Inferior parietal cortex (tissue), 1 donor: ENCODE measurements around the gene ADGRG6.
A peak's percentile ranks its signal among the peaks of the same experiment; 100 is the strongest.

Experiments
- DNase-seq: peaks from one replicate; pipeline ENCODE4 v3.0.0-alpha.2; 2016; ENCODE audit errors: extremely low spot score

ADGRG6 gene

DNA sequence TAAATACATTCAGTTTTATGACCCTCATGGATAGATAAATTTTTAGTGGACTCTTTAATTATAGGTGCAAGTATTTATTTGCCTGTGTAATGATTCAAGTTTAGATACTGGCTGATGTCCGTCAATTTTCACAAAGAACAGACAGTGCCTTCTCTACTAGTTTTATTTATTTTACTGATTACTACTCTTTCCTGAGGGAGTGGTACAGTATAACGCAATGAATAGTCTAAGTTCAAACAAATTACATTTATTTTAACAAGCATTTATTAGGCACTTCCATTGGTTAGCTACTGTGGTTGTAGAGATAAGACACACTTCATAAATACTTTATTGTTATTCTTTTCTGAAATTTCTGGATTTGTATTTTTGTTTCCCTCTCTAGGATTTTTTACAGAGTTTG, 74.3 kb downstream of the ADGRG6 start:
- no peak for DNase-seq

DNA sequence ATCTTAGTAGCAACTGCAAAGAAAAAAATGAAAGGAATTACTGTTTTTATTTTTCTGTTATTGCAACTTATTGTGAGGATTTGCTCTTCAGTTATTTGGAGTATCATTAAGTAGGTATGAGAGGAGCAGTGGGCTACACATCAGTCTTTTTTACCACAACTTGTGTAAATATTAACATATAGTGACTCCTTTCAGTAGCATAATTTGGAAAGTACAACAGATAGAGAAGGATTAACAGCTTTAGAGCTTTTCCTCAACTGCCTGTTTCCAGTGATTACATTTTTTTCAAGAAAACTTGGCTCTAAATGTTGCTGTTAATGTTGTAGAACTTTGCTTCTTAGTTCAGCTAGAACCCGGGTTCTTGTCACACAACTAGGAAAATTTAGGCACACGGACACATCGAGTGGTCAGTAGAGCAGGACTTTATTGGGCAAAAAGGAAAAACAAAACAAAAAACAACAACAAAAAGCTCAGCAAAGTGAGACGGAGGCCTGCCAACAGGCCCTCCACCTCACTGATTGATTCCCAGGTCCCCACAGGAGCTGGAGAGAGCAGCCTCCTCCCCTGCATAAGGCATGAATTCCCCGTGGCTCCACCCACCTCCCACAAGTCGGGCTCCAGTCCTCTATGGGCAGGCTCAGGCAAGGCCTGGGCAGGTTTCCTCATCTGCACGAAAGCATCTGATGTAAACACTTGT, 75.1 kb downstream of the ADGRG6 start:
- DNase-seq = no peak

DNA sequence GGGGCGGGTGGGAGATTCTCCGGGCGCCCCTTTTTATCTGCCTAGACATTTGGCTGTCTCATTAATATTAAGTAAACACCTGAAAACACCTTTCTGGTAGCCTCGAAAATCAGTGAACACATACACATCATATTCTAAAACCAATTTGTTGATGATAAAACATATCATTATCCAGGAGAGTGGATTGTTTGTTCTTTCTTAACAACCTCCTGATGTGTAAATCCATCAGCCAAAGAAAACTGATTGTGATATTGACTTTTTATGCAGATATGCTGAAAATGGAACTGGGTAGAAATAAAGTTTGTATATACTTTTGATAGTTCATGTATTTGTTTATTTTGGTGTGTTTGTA, 75.7 kb downstream of the ADGRG6 start:
- no peak for DNase-seq

DNA sequence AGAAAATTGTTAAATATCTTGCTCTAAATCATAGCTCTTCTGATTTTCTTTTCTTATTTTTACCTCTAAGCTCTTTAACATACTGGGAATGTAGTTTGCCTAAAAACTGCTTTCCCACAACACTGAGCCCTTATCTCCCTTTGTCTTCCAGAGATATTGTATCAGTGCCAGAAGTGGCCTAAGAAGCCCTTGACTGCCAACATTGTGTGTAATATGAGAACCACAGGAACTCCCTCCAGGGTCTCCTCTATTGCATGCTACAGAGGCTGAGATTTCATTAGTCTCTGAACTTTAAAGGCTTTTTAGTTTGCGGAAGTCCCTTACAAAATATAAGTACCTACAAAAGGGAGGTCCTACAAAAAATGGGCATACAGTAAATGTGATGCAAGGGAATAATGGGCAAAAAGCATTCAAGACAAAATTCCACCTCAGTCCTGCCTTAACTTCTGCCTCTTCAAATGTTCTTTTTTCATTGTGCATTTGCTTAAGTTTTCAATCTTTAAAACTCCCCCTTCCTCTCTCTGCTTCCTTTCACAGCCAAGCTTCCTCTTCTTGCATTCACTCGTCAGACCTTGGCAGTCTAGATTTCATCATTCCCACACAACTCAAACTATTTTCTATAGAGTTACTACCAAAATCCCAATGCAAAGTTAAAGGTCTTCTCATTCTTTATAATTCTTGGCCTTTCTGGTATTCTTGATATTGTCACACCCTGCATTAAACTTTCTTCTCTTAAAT, 76.5 kb downstream of the ADGRG6 start:
- no peak for DNase-seq

DNA sequence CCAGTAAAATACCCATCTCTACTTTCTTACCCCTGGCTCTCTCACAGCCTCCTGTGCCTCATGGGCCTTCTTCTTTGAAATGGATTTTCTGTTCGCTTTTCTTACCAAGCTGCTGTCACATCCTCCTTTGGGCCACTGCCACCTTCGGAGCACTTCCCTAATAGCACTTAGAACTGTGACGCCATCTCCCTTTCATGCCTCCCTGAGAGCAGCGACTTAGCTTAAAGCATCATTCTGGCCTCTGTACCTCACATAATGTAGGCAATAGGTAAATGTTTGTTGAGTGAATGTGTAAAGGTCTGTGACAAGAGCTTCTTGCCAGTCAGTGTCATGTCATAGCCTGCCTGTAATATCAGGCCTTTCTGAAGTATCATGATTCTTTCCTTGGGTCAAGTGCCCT, 78.8 kb downstream of the ADGRG6 start:
- no peak for DNase-seq

DNA sequence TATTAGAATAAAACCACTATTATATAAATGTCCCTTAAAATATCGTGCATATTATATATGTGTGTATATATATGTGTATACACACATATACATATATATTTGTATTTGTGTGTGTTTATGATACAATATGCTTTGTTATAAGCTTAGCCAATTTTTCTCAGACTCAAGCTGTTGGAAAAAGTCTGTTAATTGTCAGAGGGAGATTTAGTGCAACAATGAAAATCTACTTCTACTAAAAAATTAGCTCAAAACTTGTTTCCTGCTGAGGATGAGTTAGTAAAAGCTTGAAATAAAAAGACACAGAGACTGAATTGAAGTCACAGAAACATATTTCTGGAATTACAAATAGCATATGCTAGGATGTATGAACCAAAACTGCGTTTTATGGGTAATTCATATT, 79.4 kb downstream of the ADGRG6 start:
- no peak for DNase-seq

DNA sequence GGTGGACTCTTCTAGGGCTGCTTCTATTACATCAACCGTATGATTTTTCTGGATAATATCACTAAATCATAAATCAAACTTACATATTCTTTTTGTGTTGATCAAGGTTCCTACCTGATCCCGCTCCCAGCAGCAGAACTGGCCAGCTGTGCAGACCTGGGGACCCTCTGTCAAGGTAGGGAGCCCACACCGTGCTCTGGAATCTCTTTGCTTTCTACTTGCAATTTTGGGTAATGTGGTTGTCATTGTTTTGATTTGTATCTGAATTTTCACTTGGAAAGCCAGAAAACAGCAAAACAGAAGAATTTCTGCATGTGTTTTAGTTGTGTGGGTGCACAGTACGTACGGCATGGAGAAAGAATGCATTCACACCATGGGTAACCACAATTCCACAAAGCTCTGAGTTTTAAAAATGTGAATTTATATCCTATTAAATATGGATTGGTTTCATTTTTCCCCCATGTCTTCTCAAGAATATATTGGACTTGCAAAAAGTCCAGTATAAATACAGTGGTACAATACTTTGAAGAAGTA, 80.1 kb downstream of the ADGRG6 start:
- no peak for DNase-seq

DNA sequence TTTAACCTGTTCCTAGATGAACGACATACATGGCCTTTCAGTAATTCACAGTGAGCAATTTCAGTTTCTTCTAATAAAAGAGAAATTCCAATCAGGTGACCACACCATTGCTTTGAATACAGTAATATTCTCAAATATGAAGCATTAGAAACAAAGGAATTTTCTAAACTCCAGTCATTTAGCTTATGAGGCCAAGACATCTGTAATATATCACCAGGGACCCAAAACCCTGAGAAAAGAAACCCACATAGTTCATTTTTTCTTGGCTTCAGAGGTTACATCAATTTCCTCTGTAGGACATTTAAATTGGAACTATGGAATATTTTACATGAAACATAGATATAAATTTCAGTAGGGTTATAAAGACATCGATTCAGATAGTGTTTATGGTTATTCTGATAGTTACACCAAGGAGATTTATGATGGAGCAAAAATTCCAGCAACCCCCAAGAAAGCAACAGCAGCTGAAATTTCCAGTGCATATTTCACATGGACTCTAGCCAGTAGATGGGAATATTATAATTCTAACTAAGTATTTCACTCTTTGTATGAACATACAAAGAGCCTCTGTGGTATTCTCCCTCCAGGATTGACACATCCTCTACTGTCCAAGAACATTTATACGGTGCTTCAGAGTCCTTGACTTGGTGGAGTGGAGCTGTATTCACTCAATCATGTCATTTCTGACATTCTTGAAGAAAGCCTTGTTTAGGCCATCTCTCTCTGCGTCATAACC, 82.9 kb downstream of the ADGRG6 start:
- DNase-seq = no peak

DNA sequence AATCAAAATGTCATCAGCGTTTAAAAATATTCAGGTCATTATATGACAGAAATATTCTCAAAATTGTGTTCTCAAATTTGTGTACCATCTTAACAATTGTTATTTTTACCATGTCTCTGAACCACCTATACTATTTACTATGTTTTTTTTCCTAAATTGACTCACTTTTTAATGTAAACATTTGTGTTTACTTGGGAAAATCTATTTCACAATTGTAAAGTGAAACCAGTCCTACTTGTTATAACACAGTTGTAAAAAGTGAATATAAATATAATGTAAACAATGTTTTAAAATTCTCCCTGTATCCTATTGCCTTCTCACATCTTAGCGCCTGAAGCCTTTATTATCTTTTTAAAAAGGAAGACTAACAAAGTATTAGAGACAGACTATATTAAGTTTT, 83.5 kb downstream of the ADGRG6 start:
- no peak for DNase-seq

DNA sequence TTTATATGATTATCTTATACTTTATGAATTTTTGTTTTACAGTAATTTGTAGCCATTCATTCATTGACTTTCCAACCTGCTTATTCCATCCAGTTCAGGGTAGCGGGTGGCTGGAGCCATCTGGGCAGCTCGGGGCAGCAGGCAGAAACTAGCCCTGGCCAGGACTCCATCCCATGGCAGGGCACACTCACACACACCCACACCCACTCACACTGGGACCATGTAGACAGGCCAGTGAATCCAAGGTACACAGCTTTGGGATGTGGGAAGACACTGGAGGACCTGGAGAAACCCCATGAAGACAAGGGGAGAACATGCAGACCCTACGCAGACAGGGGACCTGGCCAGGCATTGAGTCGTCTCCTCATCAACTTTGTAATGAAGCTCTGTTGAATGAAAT, 84.8 kb downstream of the ADGRG6 start:
- no peak for DNase-seq

DNA sequence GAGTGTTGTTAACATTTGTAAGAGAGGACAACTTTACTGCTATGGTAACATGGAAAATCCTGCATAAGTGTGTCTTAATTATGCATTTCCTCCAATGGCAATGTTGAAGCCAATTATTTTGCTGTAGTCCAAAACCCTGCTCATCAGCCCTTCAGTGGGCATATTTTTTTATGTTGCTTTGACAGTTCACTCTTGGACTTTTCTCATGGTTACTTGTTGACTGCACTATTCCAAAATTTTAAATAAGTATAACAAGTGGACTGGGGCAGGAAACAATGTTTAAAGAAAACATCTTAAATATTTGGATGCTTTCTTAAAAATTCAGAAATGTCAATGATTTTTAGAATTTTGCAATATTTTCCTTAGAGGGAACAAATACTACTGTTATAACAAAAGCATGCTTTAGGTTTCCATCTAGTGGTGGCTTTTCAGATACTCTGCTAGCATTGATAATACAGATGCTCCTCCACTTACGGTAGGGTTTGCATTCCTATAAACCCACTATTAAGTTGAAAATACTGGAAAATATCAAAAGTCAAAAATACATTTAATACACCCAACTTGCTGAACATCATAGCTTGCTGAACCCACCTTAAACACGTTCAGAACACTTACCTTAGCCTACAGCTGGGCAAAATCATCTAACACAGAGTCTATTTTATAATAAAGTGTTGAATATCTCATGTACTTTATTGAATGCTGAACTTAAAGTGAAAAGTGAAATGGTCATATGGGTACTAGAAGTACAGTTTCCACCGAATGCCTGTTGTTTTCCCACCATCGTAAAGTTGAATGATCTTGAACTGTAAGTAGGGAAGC, 86.4 kb downstream of the ADGRG6 start:
- peak; percentile 72 for DNase-seq

DNA sequence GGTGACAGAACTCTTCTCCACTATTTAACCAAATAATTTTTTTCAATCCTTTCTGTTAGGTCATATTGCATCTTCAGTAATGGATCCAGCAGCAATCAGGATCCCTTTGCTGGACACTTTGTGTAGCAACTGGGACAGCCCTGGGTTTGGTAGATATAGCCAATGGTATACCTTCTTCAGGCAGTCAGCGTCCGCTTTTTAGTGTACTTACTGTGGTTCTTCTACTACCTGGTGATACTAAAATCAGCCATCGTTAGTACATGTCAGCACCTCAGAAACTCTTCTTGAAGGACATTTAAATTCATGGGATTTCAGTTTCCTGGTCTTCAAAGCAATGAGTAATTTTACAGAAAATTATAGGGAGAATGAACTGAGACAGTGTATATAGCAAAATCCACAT, 93.5 kb downstream of the ADGRG6 start:
- DNase-seq = no peak

DNA sequence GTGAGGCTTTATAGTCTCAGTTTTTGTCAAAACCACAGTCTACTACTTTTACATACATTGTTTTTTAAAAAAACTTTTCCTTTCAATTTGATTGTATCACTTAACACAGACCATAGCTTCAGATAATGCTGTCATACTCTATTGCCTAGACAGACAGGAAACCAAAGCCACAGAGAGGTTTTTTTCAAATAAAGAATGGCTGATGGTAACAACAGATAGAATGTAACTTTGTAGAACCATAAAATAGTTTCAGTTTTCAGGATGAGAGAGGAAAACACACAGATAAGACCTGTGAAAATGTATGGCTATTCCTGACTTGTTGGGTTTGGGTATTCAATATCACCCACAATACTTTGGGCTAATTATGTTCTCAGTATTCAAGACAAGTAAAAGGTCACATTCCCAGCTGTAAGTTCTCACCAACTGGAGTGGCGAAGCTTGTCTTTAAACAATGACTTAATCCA, 94.0 kb downstream of the ADGRG6 start:
- no peak for DNase-seq

DNA sequence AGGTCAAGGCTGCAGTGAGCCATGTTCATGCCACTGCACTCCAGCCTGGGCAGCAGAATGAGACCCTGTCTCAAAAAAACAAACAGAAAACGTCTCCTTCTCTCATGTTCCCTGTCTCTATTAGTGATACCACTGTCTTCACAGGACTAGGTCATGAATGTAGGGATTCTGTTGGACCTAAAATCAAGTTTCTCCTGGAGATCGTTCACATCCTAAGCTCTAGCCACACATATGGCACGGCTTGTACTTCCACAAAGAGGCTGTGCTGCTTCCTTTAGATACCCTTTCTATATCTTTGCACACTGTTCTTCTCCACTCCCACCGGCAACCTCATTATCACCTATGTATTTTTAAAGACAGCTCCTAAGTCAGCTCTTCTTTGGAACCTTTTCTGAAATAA, 96.5 kb downstream of the ADGRG6 start:
- DNase-seq = no peak

DNA sequence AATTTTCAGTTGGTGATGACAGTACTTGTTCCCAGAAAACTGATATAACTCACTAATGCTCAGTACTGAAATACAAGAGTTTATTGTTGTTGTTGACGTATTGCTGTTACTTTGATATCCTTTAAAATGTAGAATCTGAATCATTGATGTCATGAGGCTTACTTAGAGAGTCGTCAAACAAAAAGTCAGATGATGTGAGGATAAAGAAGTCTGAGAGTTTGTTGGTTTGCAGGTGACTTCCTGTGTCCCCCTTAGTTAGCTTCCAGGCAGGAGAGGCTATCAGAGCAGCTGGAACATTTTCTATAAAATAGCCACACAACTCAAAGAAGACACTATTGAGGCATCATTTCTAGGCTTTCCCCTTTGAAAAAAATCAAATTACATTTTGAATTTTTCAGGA, 97.9 kb downstream of the ADGRG6 start:
- no peak for DNase-seq

DNA sequence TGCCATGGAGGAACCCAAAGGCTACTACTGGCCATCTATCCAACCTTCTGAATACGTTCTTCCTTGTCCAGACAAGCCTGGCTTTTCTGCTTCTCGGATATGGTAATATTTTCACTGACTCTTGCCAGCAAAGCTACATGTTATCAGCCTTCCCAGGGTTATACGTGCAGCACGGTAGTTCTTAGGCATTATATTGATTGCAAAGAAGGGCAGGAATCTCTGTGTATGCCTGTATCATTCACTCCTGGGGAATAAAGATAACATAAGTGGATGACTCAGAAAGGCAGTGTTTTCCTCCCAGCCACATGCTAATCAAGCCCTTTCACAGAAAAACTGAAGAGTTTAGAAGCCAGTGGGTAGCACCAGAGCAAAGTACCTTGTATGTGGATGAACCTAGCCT, 98.7 kb downstream of the ADGRG6 start:
- DNase-seq = no peak

DNA sequence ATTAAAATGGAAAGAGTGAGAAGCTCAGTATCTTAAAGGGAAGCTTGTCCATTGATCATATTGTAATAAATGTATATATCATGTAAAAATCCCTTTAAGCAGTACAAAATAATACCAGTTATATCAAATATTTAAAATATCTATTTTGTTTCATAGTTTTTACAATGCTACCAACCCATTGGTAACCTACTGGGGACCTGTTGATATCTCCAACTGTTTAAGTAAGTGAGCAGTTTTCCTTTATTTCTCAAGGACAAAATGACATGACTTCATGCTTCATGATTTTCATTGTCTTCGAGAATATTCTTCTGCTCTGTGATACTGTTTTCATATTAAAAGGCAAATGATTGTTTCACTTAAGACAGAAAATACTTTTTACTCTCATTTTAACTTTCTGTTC, 100.0 kb downstream of the ADGRG6 start:
- DNase-seq = no peak

DNA sequence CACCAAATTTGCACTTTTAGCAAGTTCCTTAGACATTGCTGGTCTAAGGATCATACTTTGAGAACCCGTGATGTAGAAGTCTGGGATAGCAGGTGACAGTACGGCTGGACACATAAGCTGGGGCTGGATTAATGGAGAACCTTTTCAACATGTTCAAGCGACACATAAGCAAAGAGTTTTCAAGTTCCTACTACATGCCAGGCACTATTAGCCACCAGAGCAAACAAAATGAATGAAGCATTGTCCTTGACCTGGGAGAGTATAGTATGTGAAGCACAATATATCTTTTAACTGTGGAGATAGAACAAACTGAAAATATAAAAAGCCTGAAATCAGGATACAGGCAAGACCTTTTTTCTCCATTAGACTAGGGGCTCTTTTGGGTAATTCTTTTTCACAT, 102.9 kb downstream of the ADGRG6 start:
- no peak for DNase-seq

DNA sequence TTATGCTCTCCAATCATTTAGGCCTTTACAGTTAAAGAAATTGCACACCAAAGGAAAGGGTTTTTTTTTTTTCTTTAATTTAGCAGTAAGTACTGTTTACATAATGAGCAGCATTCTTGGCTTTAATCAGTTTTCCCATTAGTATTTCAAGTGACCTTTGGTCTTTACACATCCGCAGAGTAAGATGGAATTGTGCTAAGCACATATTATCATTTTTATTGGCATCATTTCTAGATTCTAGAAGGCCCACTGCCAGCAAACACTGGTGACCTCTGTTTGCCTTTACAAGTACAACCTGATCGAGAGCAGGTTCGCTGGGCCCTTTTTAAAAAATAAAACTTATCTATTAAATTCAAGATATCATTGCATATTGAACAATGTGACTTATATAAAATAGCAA, 104.3 kb downstream of the ADGRG6 start:
- no peak for DNase-seq

DNA sequence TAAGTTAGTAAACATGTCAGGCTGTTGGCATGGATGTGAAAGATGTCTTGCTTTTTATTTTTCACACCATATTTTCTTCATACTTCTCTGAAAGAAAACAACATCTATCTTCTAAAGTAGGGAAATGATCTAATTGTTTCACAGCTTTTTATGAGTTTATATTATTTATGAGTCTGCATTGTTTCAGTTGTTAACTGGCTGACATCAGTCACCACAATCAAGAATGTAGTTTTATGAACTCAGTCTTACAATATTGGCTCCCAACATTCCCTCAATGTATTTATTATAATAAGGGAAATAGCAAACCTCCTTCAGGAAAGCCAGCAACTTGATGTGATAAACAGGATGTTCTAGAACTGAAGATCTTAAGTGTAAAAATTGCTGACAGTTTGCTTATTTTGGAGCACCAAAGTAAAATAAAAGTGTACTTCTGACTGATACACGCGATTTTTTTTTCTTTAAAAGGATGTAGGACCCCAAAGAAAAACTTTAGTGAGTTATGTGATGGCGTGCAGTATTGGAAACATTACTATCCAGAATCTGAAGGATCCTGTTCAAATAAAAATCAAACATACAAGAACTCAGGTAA, 106.0 kb downstream of the ADGRG6 start:
- no peak for DNase-seq

DNA sequence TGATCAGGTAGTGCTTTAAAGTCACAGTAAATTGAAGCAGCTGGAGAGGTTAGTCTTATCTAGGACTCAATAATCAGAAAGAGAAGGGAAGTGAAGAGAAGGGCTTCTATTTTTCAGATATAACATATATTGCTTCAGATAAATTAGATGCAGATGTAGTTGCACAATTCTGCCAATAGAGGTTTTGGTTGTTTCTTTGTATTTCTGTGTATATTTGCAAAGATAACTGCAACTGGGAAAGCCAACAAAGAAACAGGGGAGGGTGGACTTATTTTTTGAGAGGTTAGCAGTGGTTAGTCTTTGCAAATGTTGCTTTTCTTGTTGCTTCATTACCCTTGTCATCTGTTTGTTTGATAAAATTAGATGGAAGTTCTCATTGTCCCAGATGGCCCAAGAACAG, 106.6 kb downstream of the ADGRG6 start:
- no peak for DNase-seq
